Neuronal stem cell (in vitro differentiated cells): ENCODE data around the gene KLHL7.
"Not testable (repeated sequence)": the region's sequence is repeated elsewhere in the genome, so short reads cannot be mapped to it uniquely, and the experiment has no call there.

ENCODE experiments used
- DNase-seq: peaks from one replicate; pipeline ENCODE4 v3.0.0-alpha.2; 2013; ENCODE audit warnings: low spot score
- H2AFZ ChIP-seq: one replicate; pipeline ENCODE4 v1.6.1; 2013; ENCODE audit warnings: mild to moderate bottlenecking, low read length, inconsistent platforms
- H2AK5ac ChIP-seq: 2 replicates; pipeline ENCODE4 v1.6.1; 2013; ENCODE audit warnings: low read depth, mild to moderate bottlenecking, inconsistent platforms, low read length, moderate library complexity, mixed read lengths
- H2BK120ac ChIP-seq: 2 replicates; pipeline ENCODE4 v1.6.1; 2013; ENCODE audit warnings: low read depth, mild to moderate bottlenecking, inconsistent platforms, low read length, moderate library complexity, mixed read lengths
- H2BK12ac ChIP-seq: one replicate; pipeline ENCODE4 v1.6.1; 2013; ENCODE audit warnings: low read length, inconsistent platforms
- H2BK15ac ChIP-seq: 2 replicates; pipeline ENCODE4 v1.6.1; 2013; ENCODE audit warnings: mild to moderate bottlenecking, low read length, inconsistent platforms, mixed read lengths
- H2BK5ac ChIP-seq: one replicate; pipeline ENCODE4 v1.6.1; 2013; ENCODE audit warnings: inconsistent platforms, mild to moderate bottlenecking, low read length, moderate library complexity
- H3K14ac ChIP-seq: one replicate; pipeline ENCODE4 v1.6.1; 2013; ENCODE audit warnings: low read length, inconsistent platforms
- H3K18ac ChIP-seq: 2 replicates; pipeline ENCODE4 v1.6.1; 2013; ENCODE audit warnings: low read length, inconsistent platforms
- H3K23ac ChIP-seq: 2 replicates; pipeline ENCODE4 v1.6.1; 2013; ENCODE audit warnings: low read depth, mild to moderate bottlenecking, mixed read lengths, low read length, inconsistent platforms; ENCODE audit not compliant: poor library complexity
- H3K27ac ChIP-seq: replicated peaks from 3 replicates; pipeline ENCODE4 v1.5.1; 2013; ENCODE audit warnings: low read length, inconsistent platforms
- H3K27me3 ChIP-seq, 3 experiments: 2 replicates each; pipeline ENCODE4 v1.6.1; 2013; ENCODE audit warnings: low read length in 3 of 3, mild to moderate bottlenecking in 2 of 3, inconsistent platforms in 1 of 3, low read depth in 1 of 3, mixed read lengths in 1 of 3, moderate library complexity in 1 of 3; ENCODE audit not compliant: control insufficient read depth in 3 of 3, insufficient read depth in 3 of 3
- H3K36me3 ChIP-seq, 2 donors: replicated peaks in 1 of 2; 2 replicates each; pipeline ENCODE4 v1.6.1; 2013; ENCODE audit warnings: low read length in 2 of 2; ENCODE audit not compliant: control insufficient read depth in 2 of 2, insufficient read depth in 2 of 2
- H3K4ac ChIP-seq: 2 replicates; pipeline ENCODE4 v1.6.1; 2013; ENCODE audit warnings: inconsistent platforms, mild to moderate bottlenecking, low read length, moderate library complexity
- H3K4me1 ChIP-seq, 2 donors: 1 replicate in 1 of 2; 2 replicates in 1 of 2; pipeline ENCODE4 v1.6.1; 2013; ENCODE audit warnings: low read length in 2 of 2, low read depth in 1 of 2; ENCODE audit not compliant: control insufficient read depth in 2 of 2, insufficient read depth in 1 of 2
- H3K4me2 ChIP-seq: one replicate; pipeline ENCODE4 v1.6.1; 2013; ENCODE audit warnings: mild to moderate bottlenecking, low read length, inconsistent platforms; ENCODE audit not compliant: insufficient read depth, poor library complexity, severe bottlenecking
- H3K4me3 ChIP-seq, 2 donors: 2 replicates each; pipeline ENCODE4 v1.5.1; 2013; ENCODE audit warnings: low read length in 2 of 2, mild to moderate bottlenecking in 2 of 2, inconsistent platforms in 1 of 2, moderate library complexity in 1 of 2
- H3K79me1 ChIP-seq: one replicate; pipeline ENCODE4 v1.6.1; 2013; ENCODE audit warnings: low read depth, mild to moderate bottlenecking, inconsistent platforms, low read length, moderate library complexity
- H3K9ac ChIP-seq: one replicate; pipeline ENCODE4 v1.6.1; 2013; ENCODE audit warnings: mild to moderate bottlenecking, low read depth, low read length, inconsistent platforms; ENCODE audit not compliant: poor library complexity
- H3K9me3 ChIP-seq, 2 donors: replicated peaks in 1 of 2; 2 replicates each; pipeline versions ENCODE3 to v1.6.1; 2013; ENCODE audit warnings: low read length in 2 of 2, mild to moderate bottlenecking in 2 of 2, inconsistent platforms in 1 of 2, low read depth in 1 of 2, mixed read lengths in 1 of 2, moderate library complexity in 1 of 2; ENCODE audit not compliant: control insufficient read depth in 2 of 2, insufficient read depth in 1 of 2
- H4K8ac ChIP-seq: one replicate; pipeline ENCODE4 v1.6.1; 2013; ENCODE audit warnings: low read depth, mild to moderate bottlenecking, inconsistent platforms, low read length, moderate library complexity
- H4K91ac ChIP-seq: one replicate; pipeline ENCODE4 v1.6.1; 2013; ENCODE audit warnings: low read length, low read depth, mild to moderate bottlenecking, inconsistent platforms; ENCODE audit not compliant: poor library complexity
- WGBS, 2 donors: extraction: QIAGEN DNeasy Blood & Tissue Kit; methylation state at CpG; one replicate each; pipeline ENCODE4 v1.1.7; 2013; ENCODE audit warnings: missing lambda C conversion rate in 2 of 2, mixed read lengths in 1 of 2; ENCODE audit not compliant: insufficient read length in 2 of 2, insufficient replicate concordance in 1 of 2; ENCODE audit errors: extremely low coverage in 2 of 2; 5-methylcytosine and 5-hydroxymethylcytosine counted together

Gene KLHL7

GRCh38 chr7:23196306-23196705, 90.7 kb downstream of the KLHL7 start:
- H3K9ac ChIP-seq, result peak overlapping the region; percentile 30
- H2AFZ ChIP-seq, result no peak overlapping the region
- H3K9me3 ChIP-seq, result peaks cover 0 to 4% of the 10 kb centered on the region in 2 donors
- H3K4me3 ChIP-seq, result no peak overlapping the region
- no peak overlapping the region for H3K4me2 ChIP-seq
- H3K4ac ChIP-seq, result no peak overlapping the region
- H3K79me1 ChIP-seq, result no peaks in the 10 kb centered on the region
- no peak overlapping the region for H4K91ac ChIP-seq
- no CpG with 5 or more reads among the region's 5 CpGs for WGBS, 2 donors
- no peak for DNase-seq
- H2BK5ac ChIP-seq, result no peak overlapping the region
- H2BK15ac ChIP-seq, result no peak overlapping the region
- H2AK5ac ChIP-seq, result no peak overlapping the region
- H3K36me3 ChIP-seq, result peaks cover 21 to 89% of the 10 kb centered on the region in 2 donors
- no peak overlapping the region for H3K27ac ChIP-seq
- H3K14ac ChIP-seq, result no peak overlapping the region
- H2BK12ac ChIP-seq, result no peak overlapping the region
- no peak overlapping the region for H4K8ac ChIP-seq
- H3K23ac ChIP-seq, result no peak overlapping the region
- peaks cover 0 to 7% of the 10 kb centered on the region in 2 donors for H3K4me1 ChIP-seq
- no peak overlapping the region for H2BK120ac ChIP-seq
- no peak overlapping the region for H3K18ac ChIP-seq
- no peaks in the 10 kb centered on the region for H3K27me3 ChIP-seq

GRCh38 chr7:23197745-23198144, 92.2 kb downstream of the KLHL7 start:
- peaks cover 15 to 85% of the 10 kb centered on the region in 2 donors for H3K36me3 ChIP-seq
- not testable (repeated sequence) for H3K27ac ChIP-seq, H3K4me1 ChIP-seq, H2BK120ac ChIP-seq, H4K91ac ChIP-seq, H2AFZ ChIP-seq, DNase-seq, H4K8ac ChIP-seq, H2AK5ac ChIP-seq, H2BK15ac ChIP-seq, H2BK5ac ChIP-seq, H3K9ac ChIP-seq, H3K4ac ChIP-seq, H3K9me3 ChIP-seq, H3K23ac ChIP-seq, H3K4me2 ChIP-seq, H3K4me3 ChIP-seq, H3K27me3 ChIP-seq, H3K79me1 ChIP-seq, H3K18ac ChIP-seq, H2BK12ac ChIP-seq, H3K14ac ChIP-seq
- WGBS, 2 donors, result no CpG with 5 or more reads among the region's 5 CpGs

GRCh38 chr7:23200331-23200730, 94.7 kb downstream of the KLHL7 start:
- Histone ChIP-seq H3K14ac (no peak overlapping the region), H3K9me3 (no peaks in the 10 kb centered on the region), H3K23ac (no peak overlapping the region), H3K18ac (no peak overlapping the region), H3K9ac (no peak overlapping the region), H3K4ac (no peak overlapping the region), H3K27me3 (no peaks in the 10 kb centered on the region), H4K91ac (no peak overlapping the region), H2BK5ac (no peak overlapping the region), H2BK15ac (no peak overlapping the region), H3K36me3 (peaks cover 15 to 85% of the 10 kb centered on the region in 2 donors), H2AK5ac (no peak overlapping the region), H3K4me3 (no peak overlapping the region), H4K8ac (no peak overlapping the region), H2BK12ac (no peak overlapping the region), H2AFZ (no peak overlapping the region), H3K4me2 (no peak overlapping the region), H3K79me1 (no peaks in the 10 kb centered on the region), H3K27ac (no peak overlapping the region), H3K4me1 (peaks cover 0 to 7% of the 10 kb centered on the region in 2 donors), H2BK120ac (no peak overlapping the region)
- no peak for DNase-seq
- no CpG with 5 or more reads among the region's 2 CpGs for whole genome bisulfite sequencing, 2 donors

GRCh38 chr7:23204241-23204640, 98.7 kb downstream of the KLHL7 start:
- Histone ChIP-seq H2BK12ac (no peak overlapping the region), H4K91ac (no peak overlapping the region), H3K23ac (no peak overlapping the region), H2BK15ac (no peak overlapping the region), H3K18ac (no peak overlapping the region), H2BK120ac (no peak overlapping the region), H3K4me3 (no peak overlapping the region), H3K27ac (no peak overlapping the region), H2AFZ (no peak overlapping the region), H3K4me1 (no peaks in the 10 kb centered on the region), H3K27me3 (no peaks in the 10 kb centered on the region), H2BK5ac (no peak overlapping the region), H4K8ac (no peak overlapping the region), H2AK5ac (no peak overlapping the region), H3K9ac (no peak overlapping the region), H3K14ac (no peak overlapping the region), H3K9me3 (no peaks in the 10 kb centered on the region), H3K79me1 (no peaks in the 10 kb centered on the region), H3K4ac (no peak overlapping the region), H3K4me2 (no peak overlapping the region), H3K36me3 (peaks cover 10 to 53% of the 10 kb centered on the region in 2 donors)
- DNase-seq, result no peak
- WGBS, 2 donors, result no CpG with 5 or more reads among the region's 1 CpG
